Endothelial cell of umbilical vein (primary cell): ENCODE data around the gene CNNM4.

Experiments
- CTCF ChIP-seq, 2 donors: IDR thresholded peaks; 1 replicate in 1 of 2; 2 replicates in 1 of 2; pipeline ENCODE4 v1.5.1; 2011; ENCODE audit warnings: low read length in 2 of 2, mild to moderate bottlenecking in 2 of 2, moderate library complexity in 2 of 2, control low read depth in 1 of 2, inconsistent platforms in 1 of 2, low read depth in 1 of 2; ENCODE audit not compliant: insufficient read depth in 1 of 2; ENCODE audit errors: extremely low read depth in 1 of 2
- MAX ChIP-seq: IDR thresholded peaks from 2 replicates; pipeline ENCODE4 v1.6.1; 2011; ENCODE audit not compliant: insufficient read depth, insufficient read length

DNA sequence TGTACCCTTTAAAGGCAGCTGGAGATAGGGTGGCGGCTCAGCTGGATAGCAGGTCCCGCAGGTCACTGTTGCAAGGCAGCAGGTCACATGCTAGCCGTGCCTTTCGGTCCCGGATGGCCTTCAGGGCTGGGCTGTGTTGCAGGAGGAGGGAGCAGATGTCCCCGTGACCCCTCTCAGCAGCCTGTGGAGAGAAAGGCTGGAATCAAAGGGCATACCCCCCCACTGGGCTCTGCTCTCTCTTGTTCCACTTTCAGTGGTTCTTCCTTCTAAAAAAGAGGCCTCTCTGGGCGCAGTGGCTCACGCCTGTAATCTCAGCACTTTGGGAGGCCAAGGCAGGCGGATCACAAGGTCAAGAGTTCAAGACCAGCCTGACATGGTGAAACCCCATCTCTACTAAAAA, 87.6 kb downstream of the CNNM4 start:
- TF ChIP-seq CTCF (IDR thresholded peaks at IDR 0.05; ENCODE audit: extremely low read depth in 1 of 2, insufficient read depth in 1 of 2, low read depth in 1 of 2, low read length in 2 of 2) (no peak), MAX (no peak)
